ENCODE results near the gene AFAP1L1. TPM values are rescaled to one million over a fixed set of nuclear protein-coding genes. Genes with fewer than 3 reads are reported as not detected.

Gene AFAP1L1
- total RNA-seq, 1 experiment from 2014 or later = 14.3 TPM

DNA sequence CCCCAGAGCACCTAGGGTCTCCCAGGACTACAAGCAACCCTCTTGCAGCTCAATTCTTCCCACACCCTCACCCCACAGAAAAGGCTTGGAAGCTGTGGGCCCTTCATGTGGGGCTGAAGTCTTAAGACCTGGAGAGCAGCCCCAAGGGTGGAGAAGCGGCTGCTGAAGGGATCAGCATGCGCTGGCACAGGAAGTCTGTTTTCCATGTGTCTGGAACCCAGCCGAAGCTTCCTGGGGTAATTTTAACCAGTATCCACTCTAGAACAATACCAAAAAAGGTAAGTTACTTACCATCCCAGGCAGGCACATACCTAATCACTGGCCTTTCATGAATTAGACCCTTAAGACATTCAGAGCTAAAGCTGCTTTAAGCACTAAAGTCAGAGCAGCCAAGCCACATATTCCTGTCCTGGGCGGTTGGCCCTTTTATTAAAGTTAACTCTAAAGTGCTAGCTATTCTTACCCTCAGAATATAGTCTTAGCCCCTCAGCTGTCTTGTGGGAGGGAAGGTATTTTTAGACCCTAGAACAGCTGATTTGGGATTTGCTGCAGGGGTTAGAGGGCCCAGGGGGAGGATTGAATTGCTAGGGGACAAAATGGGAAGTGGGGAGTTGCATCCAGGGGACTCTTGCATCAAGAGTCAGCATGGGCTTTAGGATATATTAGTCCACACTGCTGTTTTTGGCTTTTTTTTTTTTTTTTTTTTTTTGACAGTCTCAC lies 100.6 kb downstream of the AFAP1L1 start:
- DNase-seq (ENCODE audit: low read depth) = no peak

DNA sequence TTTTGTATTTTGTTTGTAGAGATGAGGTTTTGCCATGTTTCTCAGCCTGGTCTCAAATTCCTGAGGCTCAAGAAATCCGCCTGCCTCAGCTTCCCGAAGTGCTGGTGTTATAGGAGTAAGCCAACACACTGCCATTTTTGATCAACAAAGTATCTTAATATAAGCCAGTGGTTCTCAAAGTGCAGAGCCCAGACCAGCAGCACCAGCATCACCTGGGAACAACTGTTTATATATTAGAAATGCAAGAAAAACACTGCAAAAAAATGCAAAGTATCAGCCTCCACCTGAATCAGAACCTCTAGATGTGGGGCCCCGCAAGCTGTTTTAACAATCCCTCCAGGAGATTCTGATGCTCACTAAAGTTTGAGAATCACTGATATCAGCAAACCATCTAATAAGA lies 101.3 kb downstream of the AFAP1L1 start:
- DNase-seq (ENCODE audit: low read depth) = no peak

DNA sequence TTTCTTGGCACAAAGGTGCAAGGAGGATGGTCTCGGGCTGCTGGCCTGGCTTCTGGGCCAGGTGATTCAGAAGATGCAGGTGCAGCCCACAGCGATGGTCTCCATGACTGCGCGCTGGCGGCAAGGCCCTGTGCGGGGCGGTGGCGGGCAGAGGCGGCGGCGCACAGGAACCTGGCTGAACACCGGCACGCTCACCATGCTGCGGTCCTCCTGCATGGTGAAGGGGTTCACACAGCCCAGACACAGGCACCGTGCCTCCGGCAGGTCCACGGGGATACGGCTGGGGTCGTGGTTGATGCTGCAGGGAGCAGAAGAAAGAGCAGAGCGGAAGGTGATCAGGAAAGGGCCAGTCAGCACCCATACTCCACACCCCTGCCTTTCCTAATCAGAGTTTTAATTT lies 102.6 kb downstream of the AFAP1L1 start:
- no peak for DNase-seq (ENCODE audit: low read depth)

DNA sequence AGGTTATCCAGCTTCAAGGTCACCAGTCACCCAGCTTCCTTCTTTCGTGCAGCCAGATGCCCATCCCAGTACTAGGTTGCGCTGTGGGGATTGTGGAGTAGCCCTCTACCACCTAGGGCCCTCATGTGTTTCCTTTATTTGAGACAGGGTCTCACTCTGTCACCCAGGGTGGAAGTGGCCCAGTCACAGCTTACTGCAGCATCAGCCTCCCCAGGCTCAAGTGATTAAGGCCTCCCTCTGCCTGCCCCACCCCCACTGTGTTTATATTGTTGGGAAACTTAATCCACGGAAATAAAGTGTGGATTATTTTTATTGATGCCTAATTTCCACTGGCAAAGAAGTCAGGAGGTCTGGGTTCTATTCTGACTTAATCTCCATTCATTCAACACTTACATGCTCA lies 103.1 kb downstream of the AFAP1L1 start:
- no peak for DNase-seq (ENCODE audit: low read depth)

DNA sequence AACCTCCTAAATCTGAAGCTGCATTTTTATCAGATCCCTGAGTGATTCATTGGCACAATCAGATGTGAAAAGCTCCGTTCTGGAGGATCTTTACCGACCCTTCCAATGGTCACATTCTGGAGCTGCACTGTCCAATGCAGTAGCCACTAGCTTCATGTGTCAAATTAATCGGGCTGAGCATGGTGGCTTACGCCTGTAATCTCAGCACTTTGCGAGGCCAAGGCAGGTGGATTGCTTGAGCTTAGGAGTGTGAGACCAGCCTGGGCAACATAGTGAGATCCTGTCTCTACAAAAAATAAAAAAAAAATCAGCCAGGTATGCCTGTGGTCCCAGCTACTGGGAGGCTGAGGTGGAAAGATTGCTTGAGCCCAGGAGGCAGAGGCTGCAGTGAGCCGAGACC lies 103.8 kb downstream of the AFAP1L1 start:
- no peak for DNase-seq (ENCODE audit: low read depth)

DNA sequence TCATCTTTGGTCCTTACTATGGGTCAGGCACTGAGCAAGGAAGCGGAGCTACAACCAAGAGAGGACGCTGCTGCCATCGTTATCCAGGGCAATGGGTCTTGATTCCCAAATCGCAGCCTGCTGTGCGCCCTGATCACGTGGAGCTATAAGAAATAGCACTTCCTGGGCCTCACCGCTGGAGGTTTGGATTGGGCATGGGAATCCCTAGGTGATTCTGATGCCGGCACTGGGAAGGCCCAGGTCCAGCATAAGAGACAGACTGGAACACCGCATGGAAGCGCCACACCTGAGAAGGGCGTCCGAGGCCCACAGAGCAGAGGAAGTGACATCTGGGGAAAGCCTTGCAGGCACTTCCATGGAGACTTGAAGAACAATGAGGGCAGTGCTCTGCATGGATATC lies 104.4 kb downstream of the AFAP1L1 start:
- no peak for DNase-seq (ENCODE audit: low read depth)

DNA sequence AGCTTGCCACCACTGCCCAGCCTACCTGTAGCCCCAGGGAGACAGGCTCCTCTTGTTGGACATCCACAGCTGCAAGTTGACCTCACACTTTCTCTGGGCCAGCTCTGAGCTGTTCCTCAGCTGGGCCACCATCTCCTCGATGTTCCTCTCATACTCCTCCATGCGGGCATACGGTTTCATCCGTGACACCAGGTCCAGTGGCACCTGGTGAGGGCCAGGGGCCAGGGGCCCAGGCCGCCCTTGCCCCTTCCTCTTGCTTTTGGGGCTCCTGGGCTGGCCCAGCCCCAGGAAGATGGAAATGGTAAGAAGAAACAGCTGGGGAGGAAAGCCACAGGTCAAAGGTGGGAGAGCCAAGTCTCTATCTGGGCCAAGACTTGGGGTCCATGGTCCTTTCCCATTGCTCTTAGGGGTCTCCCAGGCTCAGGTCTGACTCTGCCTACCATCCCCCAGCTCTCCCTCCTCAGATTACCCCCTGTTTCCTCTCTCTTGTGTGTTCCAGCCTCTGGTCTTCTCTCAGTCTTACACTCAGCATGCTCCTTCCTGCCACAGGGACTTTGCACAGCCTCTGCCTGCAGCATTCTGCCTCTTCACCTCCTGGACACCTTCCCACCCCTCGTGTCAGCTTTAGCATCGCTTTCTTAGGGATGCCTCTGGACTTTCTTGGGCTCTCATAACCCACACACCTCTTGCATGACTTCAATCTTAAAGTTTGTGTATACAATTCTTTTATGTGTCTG lies 105.2 kb downstream of the AFAP1L1 start:
- DNase-seq (ENCODE audit: low read depth) = no peak

DNA sequence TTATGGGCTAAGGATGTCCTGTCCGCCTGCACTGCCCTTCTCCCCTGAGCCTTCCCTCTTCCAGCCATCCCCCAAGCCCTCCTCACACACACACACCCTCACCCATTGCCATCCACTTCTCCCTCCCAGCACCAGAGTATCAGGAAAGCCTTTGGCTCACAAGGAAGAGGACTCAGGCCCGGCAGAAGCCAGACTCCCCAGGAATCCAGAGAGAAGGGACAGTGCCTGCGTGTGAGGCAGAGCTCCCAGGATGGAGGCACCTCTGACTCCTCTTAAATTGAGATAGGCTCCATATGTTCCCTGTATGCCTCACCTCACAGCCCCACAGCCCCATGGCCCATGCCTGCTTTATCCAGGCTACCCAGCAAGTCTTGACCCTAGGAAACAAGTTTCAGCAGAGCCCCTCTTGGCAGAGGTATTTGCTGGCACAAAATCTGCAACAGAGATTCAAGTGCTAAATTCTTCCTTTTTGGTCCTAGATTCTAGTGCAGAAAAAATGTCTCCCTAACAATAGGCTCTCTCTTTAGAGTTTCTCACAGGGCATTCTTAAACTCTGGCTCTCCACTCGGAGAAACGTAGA lies 106.7 kb downstream of the AFAP1L1 start:
- DNase-seq (ENCODE audit: low read depth) = no peak

DNA sequence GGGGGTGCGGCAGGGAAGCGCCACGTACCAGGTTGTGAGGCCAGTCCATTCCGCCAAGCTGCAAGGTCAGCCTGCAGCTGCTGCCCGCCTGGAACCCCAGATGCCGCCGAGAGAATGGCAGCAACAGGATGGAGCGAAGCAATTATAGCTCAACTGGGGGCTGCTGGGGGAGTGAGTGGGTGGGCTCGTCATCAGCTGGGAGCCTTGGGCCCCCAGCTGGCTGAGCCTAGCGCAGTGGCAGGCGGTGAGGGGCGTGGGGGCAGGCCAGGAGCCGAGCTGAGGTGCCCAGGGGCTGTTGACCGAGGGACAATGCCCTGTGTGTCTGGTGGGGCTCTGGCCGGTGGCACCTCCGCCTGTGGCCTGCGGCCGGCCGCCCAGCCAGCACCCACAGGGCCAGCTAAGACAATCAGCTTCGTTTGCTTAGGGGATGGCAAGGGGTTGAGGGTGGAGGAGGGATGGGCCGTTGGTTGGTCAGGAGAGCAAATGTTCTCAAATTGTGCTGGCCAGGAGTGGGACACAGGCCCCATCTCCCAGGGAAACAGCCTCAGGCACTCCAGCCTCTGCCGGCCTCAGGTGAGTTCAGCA lies 107.6 kb downstream of the AFAP1L1 start, which contains the start of gene IL17B:
IL17B (minus strand) TSS at position 116 of the 585 bp plus-strand sequence; CDS start at position 49, 67 bp downstream.
- no peak for DNase-seq (ENCODE audit: low read depth)

DNA sequence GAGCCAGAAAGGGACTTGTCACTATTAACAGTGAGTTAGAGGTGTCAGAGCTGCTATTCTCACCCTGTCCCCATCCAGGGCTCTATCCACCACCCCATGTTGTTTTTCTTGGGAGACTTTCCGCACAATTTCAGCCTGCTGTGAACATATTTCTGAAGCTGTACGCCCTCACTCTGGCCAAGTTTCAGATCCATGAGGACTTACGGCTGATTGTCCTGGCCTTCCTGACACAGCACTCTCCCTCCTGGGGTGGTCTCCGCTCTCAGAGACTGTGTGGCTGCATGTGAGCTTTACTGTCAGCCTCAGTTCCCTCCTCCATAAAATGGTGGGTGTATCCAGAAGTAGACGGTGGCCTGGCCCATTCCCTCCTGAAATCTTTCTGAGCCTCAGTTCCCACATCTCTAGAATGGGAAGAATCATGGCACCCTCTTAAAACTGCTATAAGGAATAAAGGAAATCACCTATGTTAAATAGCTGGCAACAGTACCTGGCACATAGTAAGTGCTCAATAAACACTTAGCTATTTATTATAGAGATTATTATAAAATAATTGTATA lies 108.2 kb downstream of the AFAP1L1 start:
- DNase-seq (ENCODE audit: low read depth) = no peak

DNA sequence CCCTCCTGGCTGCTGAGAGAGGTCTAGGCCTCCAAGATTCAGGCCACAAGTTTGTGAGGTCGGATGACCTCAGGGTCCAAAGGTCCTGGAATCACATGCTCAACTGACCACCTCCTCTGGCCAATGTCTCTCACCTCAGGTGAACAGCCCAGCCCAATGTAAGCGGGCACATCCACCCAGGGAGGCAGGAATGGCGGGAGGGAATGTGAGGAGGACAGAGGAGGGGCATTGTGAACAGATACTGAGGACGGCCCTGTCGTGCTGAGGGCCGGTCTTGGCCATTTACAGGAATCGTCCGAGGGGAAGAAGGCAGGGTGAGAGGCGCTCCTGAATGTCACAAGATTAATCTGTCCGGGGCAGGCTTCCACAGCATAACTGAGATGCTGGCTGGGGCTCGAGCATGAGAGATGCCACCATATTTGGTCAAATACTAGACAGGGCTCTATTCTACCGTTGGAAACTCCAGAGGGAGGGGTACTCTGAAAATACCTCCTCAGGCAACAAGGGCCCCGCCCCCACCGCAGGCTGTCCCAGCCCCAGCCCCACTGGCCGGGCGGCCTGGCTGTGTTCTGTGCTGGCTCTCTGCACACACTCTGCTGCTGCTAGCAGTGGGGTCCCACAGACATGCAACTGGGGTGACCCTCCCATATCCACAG lies 108.9 kb downstream of the AFAP1L1 start:
- DNase-seq (ENCODE audit: low read depth) = no peak

DNA sequence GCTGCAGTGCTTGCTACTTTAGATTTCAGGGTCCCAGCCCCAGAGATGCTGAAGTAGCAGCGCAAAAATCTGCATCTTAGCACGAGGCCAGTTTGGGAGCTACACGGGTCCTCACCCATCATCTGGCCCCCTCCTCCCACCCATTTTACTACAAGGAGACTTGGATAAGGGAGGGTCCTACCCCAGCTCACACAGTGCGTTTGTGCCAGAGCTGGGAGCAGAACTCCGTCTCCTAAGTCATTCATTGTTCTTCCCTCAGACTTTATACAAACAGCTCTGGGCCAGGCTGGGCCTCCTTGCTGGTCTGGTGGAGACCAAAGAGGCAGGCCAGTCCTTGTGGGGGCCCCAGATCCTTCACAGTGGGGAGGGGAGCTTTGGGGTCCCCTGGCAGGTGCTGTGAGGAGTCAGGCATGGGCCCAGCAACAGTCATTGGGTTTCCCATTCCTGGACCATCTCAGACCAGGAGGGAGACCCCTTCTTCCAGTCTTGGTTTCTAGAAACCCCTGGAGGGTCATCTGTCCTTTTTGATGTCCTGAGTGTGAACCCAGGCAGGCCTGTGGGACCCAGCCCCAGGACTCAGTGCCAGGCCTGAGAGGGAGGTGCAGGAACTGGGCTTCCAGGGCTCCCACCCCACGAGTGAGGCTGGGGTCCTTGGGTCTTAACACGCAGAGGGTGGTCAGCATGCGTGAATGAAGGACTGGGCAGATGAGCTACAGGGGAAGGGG lies 109.8 kb downstream of the AFAP1L1 start:
- no peak for DNase-seq (ENCODE audit: low read depth)

DNA sequence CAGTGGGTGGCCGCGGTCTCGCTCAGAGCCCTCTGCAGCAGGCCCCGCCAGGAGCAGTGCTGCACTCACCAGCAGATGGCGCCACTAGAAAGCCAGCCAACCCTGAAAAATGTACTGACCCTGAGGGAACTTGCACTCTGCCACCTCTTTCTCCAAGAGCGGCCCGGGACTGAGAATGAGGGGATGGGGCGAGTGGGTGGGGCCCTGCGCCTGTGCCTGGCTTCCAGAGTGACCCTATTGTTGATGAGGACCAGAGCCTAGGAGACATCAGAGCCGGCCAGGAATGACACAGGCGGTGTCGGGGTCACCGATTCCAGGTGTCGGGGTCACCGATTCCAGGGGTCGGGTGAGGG lies 110.3 kb downstream of the AFAP1L1 start:
- peak; percentile 58 for DNase-seq (ENCODE audit: low read depth)

DNA sequence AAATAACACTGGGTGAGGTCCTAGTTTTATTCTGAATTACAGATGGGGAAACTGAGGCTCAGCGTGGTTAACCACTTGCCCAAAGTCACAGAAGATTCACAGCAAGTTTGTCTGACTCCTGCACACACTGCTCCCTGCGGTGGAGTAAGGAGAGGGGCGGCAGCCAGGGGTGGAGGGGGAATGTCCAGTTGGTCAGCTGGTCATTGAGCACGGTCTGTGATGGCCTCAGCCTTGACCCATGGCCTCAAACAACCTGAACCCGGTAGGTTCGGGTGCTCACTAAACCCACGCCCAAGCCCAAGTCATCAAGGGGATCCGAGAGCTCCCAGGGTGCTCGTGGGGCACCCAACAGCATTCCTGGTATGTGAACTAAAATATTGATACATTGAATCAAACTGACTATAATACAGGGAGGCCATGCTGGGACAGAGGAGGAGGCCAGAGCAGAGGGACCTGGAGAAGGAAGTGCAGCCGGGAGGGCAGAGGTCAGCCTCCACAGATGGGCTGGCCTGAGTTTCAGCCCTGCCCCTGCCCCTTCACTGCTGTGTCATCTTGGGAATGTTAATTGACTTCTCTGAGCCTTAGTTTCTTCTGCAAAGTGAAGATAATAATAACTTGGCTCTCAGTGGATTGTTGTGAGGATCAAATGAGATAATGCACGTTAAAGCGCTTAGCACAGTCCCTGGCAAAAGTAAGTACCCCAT lies 111.0 kb downstream of the AFAP1L1 start:
- DNase-seq (ENCODE audit: low read depth) = no peak

DNA sequence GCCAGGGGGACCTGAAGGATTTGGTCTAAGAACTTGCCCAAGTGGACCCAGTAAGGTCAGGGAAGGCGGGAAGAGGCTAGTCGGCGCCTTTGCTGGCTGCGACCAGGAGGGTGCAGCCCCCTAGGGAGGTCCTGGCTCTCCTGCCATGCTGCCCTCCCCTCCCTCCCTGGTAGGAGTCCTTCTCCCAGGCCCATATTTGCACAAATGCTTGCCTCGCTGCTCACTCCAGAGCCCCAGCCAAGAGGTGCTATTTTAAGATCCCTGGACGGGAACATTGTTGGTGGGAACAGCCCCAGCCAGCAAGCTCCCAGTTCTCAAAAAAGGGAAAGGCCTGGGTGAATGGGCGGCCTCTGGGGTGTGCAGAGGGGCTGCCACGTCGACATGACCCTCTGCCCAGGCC lies 111.7 kb downstream of the AFAP1L1 start:
- no peak for DNase-seq (ENCODE audit: low read depth)

DNA sequence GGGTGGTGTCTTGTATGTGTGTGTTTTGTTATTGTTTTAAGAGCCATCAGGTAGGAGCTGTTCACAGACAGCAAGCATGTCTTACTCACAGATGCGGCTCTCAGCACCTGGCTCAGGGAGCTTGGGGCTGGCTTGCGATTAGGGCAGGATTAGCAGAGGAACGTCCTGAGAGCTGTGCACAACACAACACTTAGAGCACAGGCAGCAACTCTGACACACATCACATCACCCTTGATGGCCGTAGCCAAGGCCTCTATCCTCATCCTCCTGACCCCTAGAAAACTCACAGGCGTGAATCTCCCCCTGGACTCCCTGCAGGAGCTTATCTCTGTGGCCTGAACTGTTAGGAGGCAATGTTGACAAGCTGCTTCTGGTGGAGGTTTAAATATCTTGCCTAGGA lies 114.5 kb downstream of the AFAP1L1 start:
- DNase-seq (ENCODE audit: low read depth) = no peak

DNA sequence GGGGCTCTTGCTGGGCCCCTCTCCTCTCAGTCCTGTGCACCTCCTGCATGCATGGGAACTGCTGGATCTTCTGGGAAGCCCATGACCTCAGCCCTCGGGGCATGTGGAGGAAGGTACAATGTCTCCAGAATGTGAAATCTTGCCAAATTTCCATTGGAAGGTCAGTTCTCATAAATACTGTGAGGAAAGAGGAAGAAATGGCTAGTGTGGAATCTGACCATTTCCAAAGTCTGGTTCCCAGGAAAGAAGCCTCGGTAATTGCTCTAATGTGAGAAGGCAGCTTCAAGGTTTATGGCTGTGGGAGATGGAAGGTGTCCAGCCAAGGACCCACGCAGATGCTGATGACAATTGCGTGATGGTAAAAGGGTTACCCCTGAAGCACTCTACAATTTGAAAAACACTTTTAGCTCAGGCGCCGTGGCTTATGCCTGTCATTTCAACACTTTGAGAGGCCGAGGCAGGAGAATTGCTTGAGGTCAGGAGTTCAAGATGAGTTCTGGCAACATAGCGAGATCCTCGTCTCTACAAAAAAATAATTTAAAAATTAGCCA lies 115.5 kb downstream of the AFAP1L1 start:
- DNase-seq (ENCODE audit: low read depth) = peak; percentile 76

DNA sequence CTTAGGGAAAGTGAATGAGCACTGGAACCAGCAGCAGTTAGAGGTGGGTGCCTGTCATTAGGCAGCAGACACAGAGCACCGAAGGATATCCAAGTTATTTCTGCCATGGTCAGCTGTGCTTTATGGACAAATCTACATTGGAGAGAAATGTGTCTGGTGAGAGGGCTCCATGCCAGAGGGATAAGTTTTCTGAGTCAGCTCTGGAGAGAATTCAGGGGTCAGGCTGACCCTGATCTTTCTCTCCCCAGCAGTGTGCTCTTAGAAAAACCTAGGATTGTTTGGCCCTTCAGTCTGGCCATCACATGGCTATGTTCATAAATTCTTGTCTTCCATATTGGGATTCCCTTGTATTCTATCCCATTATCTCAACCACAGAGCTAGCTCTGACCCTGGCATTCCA lies 116.3 kb downstream of the AFAP1L1 start:
- DNase-seq (ENCODE audit: low read depth) = peak; percentile 73

DNA sequence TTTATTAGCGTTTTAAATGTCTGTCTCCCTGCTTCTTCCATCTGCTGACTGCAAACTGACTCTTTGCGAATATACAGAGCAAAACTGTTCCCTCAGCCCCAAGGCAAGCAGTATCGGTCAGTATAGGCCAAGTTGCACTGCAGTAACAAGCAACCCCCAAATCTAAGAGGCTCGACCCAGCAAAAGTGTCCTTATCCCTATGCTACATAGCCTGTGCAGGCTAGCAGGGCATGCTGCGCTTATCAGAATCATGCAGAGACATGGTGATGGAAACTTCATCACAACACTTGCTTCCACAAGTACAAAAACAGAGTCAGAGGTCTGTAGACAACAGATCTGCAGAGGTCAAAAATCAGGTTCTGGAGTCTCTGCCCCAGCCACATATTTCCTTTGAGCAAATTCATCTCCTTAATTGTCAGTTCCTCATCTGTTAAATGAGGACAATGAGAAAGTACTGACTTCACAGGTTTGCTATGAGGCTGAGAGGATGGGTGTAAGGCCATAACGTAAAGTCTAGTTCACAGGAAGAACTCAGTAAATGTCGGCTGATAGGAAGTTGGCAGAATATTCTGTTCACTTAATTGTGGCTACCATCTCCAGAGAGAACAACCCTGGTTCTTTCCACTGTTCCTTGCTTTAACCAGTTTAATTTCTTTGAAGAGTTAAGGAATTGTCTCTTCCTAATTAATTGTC lies 117.0 kb downstream of the AFAP1L1 start:
- DNase-seq (ENCODE audit: low read depth) = no peak
